ENCODE results near the gene TMEM270.

DNA sequence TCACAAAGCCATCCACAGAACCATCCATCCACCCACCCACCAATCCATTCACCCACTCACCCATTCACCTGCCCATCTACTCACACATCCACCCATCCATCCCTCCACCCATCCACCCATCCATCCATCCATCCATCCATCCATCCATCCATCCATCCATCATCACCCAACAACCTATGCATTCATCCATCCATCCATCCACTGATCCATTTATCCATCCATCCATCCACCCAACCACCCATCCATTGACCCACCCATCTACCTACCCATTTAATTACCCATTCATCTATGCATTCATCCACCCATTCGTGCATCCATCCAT, 5.4 kb downstream of the TMEM270 start:
- no peak for TF ChIP-seq GATA3 (IDR thresholded peaks at IDR 0.05; ENCODE audit: low read depth, low read length)
- TF ChIP-seq GATA2 (IDR thresholded peaks at IDR 0.05; ENCODE audit: low read depth, low read length) = no peak
